GM21717 (cell line): ENCODE data around the gene GLRX5.

ENCODE experiments used
- ATAC-seq: cut with Tn5 transposase; IDR thresholded peaks from one replicate; pipeline ENCODE4 v1.9.1; 2021; ENCODE audit warnings: mild to moderate bottlenecking, moderate library complexity; ENCODE audit not compliant: unreplicated experiment

Gene GLRX5

GRCh38 chr14:95534299-95535225 is at the start of gene GLRX5:
GLRX5 (plus strand) TSS chr14:95535050; CDS start chr14:95535090, 40 bp downstream.
- ATAC-seq = peak; percentile 92

GRCh38 chr14:95485222-95485819 is 49.5 kb upstream of the GLRX5 start:
- ATAC-seq = no peak

GRCh38 chr14:95486875-95487668 is 47.8 kb upstream of the GLRX5 start:
- no peak for ATAC-seq

GRCh38 chr14:95487669-95488084 is 47.2 kb upstream of the GLRX5 start:
- no peak for ATAC-seq

GRCh38 chr14:95488376-95489213 is 46.3 kb upstream of the GLRX5 start:
- ATAC-seq = no peak

- no peak for ATAC-seq
Observed at GRCh38 chr14:95489214-95490137, 45.4 kb upstream of the GLRX5 start.

GRCh38 chr14:95490138-95490509 is 44.7 kb upstream of the GLRX5 start:
- ATAC-seq = no peak

GRCh38 chr14:95490727-95491451 is 44.0 kb upstream of the GLRX5 start:
- no peak for ATAC-seq

GRCh38 chr14:95491936-95492608 is 42.8 kb upstream of the GLRX5 start:
- ATAC-seq = no peak

GRCh38 chr14:95493503-95493902 is 41.3 kb upstream of the GLRX5 start:
- no peak for ATAC-seq

- no peak for ATAC-seq
Observed at GRCh38 chr14:95493976-95494375, 40.9 kb upstream of the GLRX5 start.

GRCh38 chr14:95494456-95494855 is 40.4 kb upstream of the GLRX5 start:
- no peak for ATAC-seq

GRCh38 chr14:95495076-95495475 is 39.8 kb upstream of the GLRX5 start:
- no peak for ATAC-seq

GRCh38 chr14:95495538-95496025 is 39.3 kb upstream of the GLRX5 start:
- ATAC-seq = peak; percentile 88

- peak; percentile 6 for ATAC-seq
Observed at GRCh38 chr14:95496111-95496681, 38.7 kb upstream of the GLRX5 start.

GRCh38 chr14:95496690-95497259 is 38.1 kb upstream of the GLRX5 start:
- no peak for ATAC-seq

- ATAC-seq = no peak
Observed at GRCh38 chr14:95497561-95498011, 37.3 kb upstream of the GLRX5 start.
